Left hindlimb (tissue), 1 donor: ENCODE results near the gene LINC01488.

ENCODE experiments used
- DNase-seq: peaks from one replicate; pipeline ENCODE4 v3.0.0-alpha.2; 2018

LINC01488 gene

DNA sequence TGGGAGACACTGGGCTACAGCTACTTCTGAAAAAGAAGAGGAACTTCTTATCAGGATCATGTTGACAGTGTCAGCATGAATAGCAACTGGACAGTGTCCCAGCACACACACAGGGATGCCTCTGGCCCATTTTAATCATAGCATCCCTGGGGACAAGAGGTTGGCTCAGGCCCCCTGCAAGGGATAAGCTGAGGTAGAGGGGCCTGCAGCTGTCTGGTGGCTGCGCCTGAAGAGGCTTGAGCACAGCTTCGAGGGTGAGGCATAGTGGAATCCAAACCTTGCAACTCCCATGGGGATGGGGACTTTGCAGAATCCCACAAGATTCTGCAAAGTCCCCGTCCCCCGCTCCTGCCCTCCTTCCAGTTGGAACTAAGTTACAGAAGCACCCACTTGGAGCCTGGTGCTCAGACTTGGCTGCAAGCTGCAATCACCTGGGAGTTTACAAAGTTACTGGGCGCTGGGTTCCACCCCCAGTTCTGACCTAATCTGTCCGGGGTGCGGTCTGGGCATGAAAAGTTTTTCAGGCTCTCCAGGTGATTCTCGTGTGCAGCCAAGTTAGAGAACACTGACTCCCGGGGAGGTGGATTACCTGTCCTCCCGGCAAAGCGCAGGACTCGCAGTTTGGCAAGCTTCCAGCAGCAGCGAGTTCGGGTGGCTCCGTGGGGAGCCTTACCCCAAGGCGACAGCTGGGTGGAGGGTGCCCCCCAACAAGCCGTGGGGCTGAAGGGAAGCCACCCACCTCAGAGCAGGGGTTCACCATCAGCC, 16.0 kb upstream of the LINC01488 start:
- DNase-seq = peak; percentile 25

DNA sequence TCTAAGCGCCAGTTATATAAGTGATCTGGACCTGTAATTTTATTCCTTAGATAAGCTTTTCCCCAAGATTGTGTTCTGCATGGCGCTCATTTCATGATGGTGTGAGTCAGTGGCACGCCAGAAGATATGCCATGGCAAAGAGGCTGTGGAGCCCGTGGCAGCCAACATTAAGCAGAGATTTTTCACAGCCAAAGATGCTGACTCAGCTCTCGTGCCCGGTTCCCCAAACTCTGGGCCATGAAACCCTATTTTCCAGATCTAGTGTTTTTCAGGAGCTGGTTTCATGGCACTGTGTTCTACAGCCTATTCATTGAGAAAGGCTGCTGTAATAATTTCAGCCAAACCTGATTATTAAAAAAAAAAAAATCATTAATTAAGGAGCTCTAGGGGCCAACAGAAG, 15.4 kb upstream of the LINC01488 start:
- DNase-seq = peak; percentile 20

DNA sequence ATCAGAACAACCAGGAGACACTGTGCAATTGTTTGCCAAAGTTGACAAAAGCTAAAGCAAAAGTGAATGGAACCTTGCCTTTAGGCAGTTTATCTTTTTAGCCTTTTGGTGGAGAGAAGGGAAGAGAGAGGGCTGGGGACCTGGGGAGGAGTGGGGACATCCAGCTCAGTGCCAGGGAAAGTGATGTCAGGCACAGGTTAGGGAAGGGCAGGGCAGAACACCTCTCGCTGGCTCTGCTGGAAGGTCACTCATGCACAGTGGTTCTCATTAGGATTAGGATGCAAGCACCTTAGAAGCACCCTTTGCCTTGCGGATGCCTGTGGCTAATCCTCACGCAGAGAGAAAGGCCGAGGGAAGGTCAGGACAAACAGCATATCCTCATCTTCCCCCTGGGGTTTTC, 14.3 kb upstream of the LINC01488 start:
- DNase-seq = peak; percentile 1

DNA sequence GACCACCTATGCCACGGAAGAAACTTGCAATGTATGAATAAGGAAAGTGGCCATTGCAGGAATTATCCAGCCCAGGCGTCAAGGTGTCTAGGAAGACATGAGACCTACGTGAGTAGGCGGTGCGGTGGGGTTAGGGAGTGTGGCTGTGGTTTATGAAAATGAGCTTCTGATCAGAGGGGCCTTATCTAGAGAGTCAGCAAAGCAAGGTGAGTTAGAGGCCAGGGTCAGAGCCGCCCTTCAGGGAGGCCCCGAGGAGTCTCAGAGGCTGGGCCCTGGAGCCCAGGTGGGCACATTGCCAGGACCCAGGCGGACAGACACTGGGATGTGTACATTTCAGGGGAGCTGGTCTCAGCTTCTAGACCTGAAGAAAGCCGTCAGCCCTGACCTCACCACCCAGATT, 13.8 kb upstream of the LINC01488 start:
- peak; percentile 7 for DNase-seq

DNA sequence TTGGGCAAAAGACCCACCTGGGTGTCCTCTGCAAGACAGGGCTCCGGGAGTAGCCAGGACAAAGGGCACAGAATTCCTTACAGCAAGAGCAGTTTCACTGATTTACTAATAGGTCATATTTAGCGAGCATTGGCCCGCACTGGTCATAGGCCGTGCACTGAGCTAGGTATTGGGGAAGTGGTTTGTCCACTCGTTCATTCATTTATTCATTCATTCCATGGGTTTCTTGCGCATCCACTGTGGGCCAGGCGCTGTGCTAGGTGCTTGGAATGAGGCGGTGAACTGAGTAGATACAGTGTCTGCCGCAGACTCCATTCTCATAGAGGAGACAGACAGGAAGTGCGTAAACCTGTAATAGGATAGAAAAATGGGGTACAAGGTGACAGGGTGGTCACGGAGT, 13.2 kb upstream of the LINC01488 start:
- DNase-seq = peak; percentile 4

DNA sequence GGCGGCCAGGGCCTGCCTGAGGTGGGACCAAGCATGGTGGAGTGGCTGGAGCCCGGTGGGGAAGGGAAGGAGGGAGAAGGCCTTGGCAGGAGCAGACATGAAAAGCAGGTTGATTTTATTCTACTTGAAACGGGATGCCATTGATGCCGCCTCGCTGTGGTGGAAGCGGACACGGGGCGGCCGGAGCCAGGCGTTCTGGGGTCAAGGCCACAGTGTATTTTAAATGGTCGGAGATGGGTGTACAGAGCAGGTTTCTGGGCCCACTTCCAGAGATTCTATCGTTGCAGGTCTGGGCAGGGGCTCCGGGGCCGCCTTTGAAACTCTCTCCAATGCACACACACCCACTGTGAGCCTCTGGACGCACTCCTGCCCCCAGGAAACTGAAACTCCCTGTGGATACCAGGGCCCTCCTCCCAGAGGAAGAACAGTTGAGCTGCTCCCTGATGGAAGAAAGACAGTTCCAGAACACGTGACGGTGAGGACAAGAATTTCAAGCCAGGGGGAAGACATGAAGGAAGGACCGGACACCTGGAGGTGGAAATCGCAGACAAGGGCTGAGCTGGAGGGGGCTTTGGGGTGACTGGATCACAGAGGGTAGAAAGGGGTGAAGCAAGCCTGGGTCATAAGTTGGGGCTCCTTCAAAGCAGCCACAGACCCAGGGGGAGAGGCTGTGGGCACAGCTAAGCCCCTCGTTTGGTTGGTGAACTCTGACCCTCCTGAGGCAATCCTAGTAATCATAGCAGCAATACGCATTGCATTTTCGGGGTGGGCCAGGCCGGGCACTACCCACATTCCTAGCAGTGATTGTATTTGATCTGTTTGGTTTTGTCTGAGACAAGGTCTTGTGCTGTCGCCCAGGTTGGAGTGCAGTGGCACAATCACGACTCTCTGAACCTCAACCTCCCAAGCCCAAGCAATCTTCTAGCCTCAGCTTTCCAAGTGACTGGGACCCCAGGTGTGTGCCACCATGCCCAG, 12.3 kb upstream of the LINC01488 start:
- DNase-seq = peak; percentile 27

DNA sequence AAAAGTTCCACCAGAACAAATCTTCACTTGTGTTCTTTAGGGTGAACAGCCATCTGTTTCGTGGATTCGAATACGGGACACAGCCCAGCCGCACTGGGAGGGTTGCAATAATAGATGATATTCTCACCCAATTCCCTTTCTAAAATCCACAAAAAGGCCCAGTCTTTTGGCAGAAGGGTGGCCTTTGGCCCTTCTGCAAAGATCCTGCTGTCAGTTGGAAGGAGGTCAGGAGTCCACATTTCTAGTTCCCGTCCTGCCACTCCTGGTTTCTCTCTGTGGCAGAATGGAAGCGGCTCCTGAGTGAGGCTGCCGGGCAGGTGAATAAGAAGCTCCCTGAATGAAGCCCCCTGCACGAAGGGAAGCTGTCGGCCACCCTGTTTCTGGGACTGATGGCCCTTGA, 11.2 kb upstream of the LINC01488 start:
- peak; percentile 7 for DNase-seq

DNA sequence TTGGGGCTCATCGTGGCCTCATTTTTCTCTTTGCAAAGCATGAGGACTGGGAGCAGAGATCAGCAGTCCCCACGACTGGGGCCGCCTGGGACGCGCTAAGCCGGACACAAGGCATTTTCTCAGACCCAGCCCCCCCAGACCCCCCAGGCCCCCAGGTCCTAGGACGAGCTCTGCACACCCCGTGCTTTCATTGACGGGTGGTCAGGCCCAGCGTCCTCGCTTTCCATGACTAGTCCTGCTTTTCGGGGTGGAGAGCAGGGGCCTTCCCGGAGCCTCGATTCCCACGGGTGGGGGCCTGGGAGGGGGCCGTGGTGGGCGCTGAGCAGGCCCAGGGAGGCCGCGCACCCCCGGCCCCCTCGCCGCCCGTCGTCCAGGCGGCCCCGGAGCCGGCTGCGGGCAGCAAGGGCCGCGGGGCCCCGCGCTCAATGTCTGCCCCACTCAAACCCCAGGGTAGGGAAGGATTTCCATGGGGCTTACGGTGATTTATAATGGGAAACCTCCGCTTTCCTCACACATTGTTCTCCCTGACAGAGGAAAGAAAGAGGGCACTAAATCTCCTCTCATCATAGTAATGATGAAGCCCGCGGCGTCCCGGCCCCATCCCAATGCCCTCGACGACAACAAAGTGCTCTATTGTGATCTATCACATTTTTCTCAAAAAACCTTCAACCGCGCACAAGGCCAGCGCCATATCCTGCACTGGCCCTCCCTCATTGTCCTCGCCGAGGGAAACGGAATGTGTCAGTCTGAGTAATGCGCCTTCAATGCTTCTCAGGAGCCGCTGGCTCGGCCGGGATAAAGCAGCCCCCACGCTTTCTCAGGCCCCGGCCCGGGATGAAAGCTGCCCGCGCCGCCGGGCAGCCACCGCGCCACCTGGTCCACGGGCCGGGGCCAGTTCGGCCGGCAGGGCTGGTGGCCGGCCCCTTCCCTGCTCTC, 10.4 kb upstream of the LINC01488 start:
- peak; percentile 32 for DNase-seq

DNA sequence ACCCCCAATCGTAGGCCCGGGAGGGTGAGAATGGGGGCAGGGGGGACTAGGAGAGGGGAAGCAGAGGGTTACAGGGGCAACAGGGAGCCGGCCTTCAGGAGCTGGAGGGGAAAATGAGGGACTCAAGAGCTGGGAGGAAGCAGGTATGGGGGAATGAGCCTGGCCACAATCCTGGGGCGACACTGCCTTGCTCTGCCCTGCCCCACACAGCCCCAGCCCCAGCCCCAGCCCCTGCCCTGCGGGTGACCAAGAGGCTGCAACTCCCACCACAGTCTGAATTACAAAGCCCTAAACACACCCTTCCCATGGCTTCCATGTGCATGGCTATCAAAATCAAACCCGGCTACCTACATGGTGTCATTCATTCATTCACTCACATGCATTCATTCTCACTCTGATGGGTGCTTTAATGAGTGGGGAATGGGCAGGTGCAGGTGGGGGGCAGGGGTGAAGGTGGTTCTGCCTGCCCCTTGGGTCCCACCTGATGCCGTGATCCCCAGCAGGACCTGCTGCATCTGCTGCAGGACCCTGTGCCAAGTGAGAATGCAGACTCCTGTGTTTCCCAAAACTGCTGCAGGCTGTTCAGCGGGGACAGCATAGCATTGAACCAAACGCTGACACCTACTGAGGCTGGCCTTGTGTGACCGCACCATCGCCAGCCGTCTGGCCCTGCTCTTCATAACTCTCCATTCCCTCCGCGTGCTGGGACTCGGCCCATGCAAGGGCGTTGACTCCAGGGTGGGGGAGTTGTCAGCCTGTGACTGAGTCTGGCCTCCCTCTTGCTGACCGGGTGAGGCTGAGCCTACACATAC, 9.5 kb upstream of the LINC01488 start:
- peak; percentile 18 for DNase-seq

DNA sequence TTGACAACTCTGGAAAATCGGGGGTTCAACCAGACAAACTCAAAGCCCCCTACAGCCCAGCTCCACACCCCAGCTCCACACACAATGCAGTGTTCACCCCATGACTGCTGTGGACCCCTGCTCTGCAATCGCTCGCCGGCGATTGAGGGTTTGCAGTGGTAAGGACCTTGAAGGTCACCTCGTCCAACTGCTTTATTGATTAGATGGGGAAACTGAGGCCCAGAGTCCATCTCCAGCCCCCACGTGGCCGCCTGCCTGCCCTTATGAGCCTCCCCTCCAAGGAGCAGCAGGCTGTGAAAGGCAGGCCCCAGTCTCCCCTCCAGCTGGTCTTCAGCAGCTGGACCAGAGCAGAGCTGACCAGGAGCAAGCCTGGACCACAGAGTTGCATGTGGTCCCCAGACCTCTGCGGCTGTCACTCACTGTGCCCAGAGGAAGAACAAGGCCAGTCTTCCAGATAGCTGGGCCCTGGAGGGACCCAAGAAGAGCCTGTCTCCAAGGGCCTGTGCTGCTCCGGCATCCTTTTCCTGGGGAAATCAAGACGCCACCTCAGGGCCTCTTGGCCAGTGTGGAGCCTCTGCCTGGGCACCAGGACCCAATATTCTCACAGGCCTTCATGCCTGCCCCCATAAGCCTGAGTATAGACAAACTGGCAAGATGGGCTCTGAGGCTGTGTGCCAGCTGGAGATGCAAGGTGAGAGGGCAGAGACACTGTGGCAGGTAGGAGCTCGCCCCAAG, 8.8 kb upstream of the LINC01488 start:
- DNase-seq = peak; percentile 4

DNA sequence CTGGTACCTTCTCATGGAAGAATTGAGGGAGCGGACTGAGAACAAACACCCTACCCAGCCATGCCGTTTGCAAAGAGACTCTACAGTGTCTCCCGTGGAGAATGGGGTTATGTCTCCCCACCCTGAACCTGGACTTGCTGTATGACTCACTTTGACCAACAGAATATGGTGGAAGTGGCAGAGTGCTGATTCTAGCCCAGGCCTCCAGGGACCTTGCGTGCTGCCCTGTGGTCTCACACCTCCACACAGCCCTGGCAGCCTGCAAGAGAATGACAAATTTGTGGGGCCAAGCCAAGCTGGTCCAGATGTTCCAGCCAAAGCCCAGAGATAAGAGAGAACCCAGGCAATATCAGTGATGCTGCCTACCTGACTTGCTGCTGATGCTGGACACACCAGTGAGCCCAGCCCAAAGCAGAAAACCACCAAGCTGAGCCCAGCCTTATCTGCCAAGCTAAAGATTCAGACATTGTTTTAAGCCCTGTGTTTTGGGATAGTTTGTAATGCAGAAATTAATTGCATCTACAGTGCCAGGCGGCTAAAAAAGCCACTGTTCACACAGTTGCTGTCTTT, 8.1 kb upstream of the LINC01488 start:
- peak; percentile 18 for DNase-seq

DNA sequence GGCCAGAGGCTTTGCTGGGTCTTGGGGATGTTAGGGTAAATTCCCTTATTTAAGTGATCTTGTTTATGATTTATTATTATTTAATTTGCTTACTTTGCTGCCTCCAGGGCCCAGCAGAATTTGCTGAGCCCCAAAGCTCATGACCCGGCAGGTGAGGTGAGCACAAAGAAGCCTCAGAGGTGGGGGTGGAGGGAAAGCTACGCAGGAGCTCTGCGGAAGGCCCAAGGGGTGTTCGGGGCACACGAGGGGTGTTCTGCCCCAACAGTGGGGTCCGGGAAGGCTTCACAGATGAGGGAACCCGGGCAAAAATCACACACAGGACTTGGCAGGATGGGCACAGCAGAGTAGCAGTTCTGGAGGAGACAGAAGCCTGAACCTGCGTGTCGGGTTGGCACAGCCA, 6.7 kb upstream of the LINC01488 start:
- peak; percentile 9 for DNase-seq

DNA sequence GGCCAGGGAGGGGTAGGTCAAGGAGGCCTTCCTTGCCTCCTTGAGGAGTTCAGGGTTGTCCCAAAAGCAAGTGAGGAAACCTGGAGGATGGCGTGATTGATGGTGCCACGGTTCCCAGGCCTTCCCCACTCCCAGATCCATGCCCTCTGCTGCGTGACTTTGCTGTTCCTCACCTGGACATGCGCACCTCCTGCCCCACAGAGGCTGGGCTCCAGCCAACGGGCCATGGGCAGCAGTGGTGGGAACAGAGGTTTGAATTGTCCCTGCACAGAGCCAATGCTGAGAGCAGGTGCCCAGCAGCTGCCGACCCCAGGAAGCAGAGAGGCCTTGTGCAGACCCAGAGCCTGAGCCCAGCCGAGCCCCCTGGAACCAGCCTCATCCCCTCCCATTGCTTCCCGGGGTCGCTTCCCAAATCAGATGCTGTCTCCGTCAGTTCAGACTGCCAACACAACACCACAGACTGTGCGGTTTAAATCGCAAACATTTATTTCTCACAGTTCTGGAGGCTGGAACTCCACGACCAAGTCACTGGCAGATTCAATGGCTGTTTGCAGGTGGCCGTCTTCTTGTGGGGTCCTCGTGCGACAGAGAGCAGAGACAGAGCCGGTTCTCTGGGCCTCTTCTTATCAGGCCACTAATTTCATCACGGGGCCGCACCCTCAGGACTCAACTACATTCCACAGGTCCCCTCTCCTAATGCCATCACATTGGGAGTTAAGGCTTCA, 6.2 kb upstream of the LINC01488 start:
- DNase-seq = peak; percentile 23

DNA sequence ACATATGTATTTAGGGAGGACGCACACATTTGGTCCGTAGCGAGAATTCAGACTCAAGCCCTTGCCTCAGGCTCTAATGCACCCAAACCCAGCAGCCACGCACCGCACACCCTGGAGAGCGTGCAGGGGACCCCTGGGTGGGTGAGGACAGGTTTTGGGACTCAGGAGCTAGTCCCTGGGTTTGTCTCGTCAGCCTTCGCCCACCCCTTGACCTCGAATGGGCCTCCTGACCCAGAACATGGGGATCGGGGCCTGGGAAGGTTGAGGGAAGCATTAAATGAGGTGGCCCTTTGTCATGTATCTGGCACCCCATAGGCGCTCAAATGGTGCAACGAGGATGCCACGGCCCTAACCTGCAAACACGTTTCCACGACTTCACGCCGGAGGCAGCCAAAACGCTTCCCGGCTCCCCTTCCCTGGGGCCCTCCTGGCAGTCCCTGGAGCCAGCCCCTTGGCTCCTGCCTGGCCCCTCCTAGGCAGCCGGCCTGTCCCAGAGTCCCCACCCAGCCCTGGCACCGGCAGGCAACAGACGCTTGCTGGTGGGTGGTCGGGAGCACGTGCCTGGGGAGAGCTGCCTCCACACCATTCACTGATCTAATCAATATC, 5.5 kb upstream of the LINC01488 start:
- peak; percentile 19 for DNase-seq

DNA sequence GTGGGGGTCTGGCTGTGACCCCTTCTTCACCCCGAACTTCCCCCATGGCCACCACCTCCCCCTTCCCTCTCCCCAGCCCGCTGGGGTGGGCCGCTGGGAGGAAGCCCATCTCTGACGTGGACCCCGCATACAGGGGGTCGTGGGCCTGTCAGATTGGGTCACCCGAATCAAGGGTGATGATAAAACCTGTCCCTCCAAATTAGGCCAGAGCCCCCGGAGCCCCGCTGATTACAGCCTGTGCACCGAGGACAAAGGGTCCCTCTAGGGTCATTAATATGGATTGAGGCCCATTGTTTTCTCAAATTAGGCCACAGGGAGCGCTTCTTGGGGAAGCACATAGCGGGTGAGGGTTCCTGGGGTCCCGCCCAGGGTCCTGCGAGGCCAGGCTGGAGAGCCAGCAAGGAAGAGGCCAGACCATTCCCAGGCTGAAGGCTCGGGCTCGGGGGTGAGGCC, 4.9 kb upstream of the LINC01488 start:
- DNase-seq = no peak

DNA sequence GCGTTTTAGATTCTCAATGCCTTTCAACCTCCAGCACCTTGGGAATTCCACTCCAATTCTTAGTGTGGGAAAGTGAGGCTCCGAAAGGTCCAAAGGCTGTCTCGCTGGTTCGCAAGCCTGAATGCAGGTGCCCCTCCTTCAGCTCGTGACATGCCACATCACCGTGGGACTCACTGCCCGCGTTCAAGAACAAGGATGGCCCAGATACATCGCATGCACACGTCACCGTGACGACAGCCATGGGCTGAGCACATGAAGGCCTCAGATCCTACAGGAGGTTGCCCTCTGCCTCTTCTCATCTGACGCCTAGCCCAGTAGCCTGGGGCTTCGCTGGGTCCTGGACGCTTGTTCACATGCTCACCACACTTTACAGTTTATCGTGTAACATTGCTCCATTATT, 4.4 kb upstream of the LINC01488 start:
- DNase-seq = no peak

DNA sequence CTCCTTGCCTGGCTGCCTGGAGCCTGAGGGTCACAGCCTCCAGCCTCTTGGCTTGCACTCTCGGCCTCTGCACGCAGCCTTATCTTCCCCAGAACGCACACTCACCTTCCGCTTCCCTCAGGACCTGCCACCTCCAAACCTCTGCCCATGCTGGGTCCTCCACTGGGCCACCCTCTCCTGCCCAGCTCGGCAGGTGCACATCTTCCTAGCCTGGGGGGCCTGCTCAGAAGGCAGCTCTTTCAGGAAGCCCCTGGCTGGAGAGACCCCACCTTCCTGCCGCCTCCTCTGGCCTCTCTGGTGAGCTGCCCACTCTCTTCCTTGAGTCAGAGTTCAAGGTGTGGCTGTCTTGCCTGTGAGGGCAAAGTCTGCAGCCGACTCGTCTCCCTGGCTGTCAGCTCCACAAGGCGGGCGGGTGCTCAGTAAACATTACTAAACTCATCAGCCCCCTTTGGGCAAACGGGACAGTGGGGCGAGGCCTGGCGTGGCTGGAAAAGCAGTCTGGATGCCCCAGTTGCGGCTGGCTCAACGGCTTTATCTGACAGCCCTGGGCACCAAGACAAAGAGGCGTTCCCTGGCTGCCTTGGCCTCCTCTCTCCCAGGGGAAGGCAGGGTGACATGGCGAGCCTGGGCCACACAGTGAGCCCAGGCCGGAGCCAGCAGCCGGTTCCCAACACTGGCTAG, 1.7 kb upstream of the LINC01488 start:
- DNase-seq = peak; percentile 23

DNA sequence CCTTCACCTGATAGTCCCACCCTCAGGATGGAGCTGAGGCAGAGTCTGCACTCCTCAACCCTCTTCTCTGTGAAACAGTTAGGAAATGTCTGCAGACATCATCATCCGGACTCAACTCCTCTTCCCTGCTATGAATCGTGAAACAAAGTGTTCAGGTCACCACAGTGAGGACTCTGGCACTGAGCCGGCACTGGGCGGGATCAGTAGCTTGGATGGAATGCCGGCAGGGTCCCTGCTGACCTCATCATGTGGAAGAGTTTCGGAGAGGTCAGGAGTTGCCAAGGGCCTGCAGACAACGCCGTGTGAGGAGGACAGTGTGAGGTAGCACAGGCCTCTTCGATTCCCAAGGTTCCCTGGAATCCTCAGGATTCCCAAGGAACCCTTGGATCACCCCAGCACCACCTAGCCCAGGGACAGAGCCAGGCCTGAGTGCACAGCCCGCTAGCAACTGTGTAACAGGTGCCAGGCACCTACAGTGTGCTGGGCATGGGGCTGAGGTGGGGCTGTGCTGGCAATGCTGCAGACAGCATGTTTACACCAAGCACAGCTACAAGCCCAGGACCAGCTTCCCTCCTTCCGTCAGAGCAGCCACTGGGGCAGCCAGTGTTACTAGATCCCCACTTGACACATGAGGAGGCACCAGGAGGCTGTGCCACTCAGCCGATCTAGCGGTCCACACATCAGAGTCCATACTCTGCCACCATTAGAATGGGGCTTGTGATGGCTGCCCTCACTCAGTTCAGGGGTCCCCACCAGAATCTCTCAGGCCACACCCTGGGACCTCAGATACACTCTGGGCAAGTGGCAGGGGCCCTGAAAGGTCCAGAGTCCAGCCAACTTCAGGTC, 693 bp upstream of the LINC01488 start:
- peak; percentile 49 for DNase-seq
